H1 (cell line): ENCODE measurements around the gene ENPP1. TPM values are rescaled to one million over a fixed set of nuclear protein-coding genes. Genes with fewer than 3 reads are reported as not detected.

Source experiments
- CTCF ChIA-PET: fragments of 300-600 bp; sonication (Branson Sonifier 250); formaldehyde crosslinking; loops from one replicate; lab custom pipeline; 2021; ENCODE audit not compliant: partially characterized antibody; lab: Charles Lee
- POLR2A ChIA-PET: fragments of 300-600 bp; sonication (Branson Sonifier 250); formaldehyde crosslinking; loops from one replicate; lab custom pipeline; 2021; ENCODE audit warnings: inconsistent platforms; ENCODE audit not compliant: partially characterized antibody; lab: Charles Lee
- DNase-seq, 2 experiments: peaks; one replicate each; pipeline versions ENCODE4 v3.0.0 to v3.0.0-alpha.2; 2010 to 2022; ENCODE audit warnings: low spot score in 2 of 2, low read depth in 1 of 2, mixed read lengths in 1 of 2
- FAIRE-seq: peaks from 2 replicates; lab custom pipeline; 2011; peaks lifted over from hg19 to GRCh38; lab: Jason Lieb, UNC
- H2AFZ ChIP-seq: 2 replicates; pipeline ENCODE4 v1.8.1; 2012; ENCODE audit warnings: low read length, inconsistent platforms
- H2AK5ac ChIP-seq: 2 replicates; pipeline ENCODE4 v1.6.1; 2013; ENCODE audit warnings: low read depth, low read length
- H2BK120ac ChIP-seq: replicated peaks from 2 replicates; pipeline ENCODE3; 2013; ENCODE audit warnings: low read depth, low read length, inconsistent platforms
- H2BK12ac ChIP-seq: 2 replicates; pipeline ENCODE4 v1.6.1; 2013; ENCODE audit warnings: low read depth, low read length
- H2BK15ac ChIP-seq: 2 replicates; pipeline ENCODE4 v1.6.1; 2013; ENCODE audit warnings: low read length
- H2BK20ac ChIP-seq: 2 replicates; pipeline ENCODE4 v1.6.1; 2013; ENCODE audit warnings: low read length
- H2BK5ac ChIP-seq: 2 replicates; pipeline ENCODE4 v1.6.1; 2013; ENCODE audit warnings: low read depth, low read length
- H3K14ac ChIP-seq: 2 replicates; pipeline ENCODE4 v1.6.1; 2013; ENCODE audit warnings: inconsistent platforms; ENCODE audit not compliant: insufficient read length
- H3K18ac ChIP-seq: 2 replicates; pipeline ENCODE4 v1.6.1; 2013; ENCODE audit warnings: low read length; ENCODE audit errors: extremely low read depth
- H3K23ac ChIP-seq: 2 replicates; pipeline ENCODE4 v1.6.1; 2013; ENCODE audit warnings: inconsistent platforms; ENCODE audit not compliant: insufficient read length
- H3K23me2 ChIP-seq: 2 replicates; pipeline ENCODE4 v1.6.1; 2013; ENCODE audit warnings: low read depth, low read length
- H3K27ac ChIP-seq: 2 replicates; pipeline ENCODE4 v1.6.1; 2011; ENCODE audit warnings: low read depth, low read length, inconsistent platforms
- H3K27me3 ChIP-seq, 4 experiments: replicated peaks in 1 of 4; 1 replicate in 1 of 4; 2 replicates in 3 of 4; pipeline versions ENCODE4 v1.6.1 to v1.8.1; 2011 to 2013; ENCODE audit warnings: low read length in 3 of 4, mild to moderate bottlenecking in 3 of 4, inconsistent platforms in 2 of 4, mixed read lengths in 2 of 4, moderate library complexity in 1 of 4; ENCODE audit not compliant: control insufficient read depth in 3 of 4, insufficient read depth in 3 of 4; ENCODE audit errors: extremely low read depth in 1 of 4
- H3K36me3 ChIP-seq, 4 experiments: 2 replicates each; pipeline versions ENCODE4 v1.6.1 to v1.8.1; 2011 to 2013; ENCODE audit warnings: mild to moderate bottlenecking in 4 of 4, low read length in 3 of 4, moderate library complexity in 2 of 4, control low read depth in 1 of 4, inconsistent platforms in 1 of 4; ENCODE audit not compliant: insufficient read depth in 4 of 4, control insufficient read depth in 2 of 4
- H3K4ac ChIP-seq: replicated peaks from 2 replicates; pipeline ENCODE3; 2013; ENCODE audit warnings: low read length, low read depth, mixed read lengths, inconsistent platforms; ENCODE audit not compliant: insufficient read length
- H3K4me1 ChIP-seq, 4 experiments: replicated peaks in 1 of 4; 1 replicate in 1 of 4; 2 replicates in 3 of 4; pipeline versions ENCODE4 v1.6.1 to v1.8.1; 2011 to 2013; ENCODE audit warnings: low read length in 3 of 4, inconsistent platforms in 2 of 4, mixed read lengths in 1 of 4; ENCODE audit not compliant: insufficient read depth in 4 of 4, control insufficient read depth in 3 of 4
- H3K4me2 ChIP-seq, 2 experiments: 2 replicates each; pipeline versions ENCODE4 v1.6.1 to v1.8.1; 2011 to 2013; ENCODE audit warnings: low read depth in 2 of 2, low read length in 2 of 2, control low read depth in 1 of 2, inconsistent platforms in 1 of 2, mild to moderate bottlenecking in 1 of 2; ENCODE audit not compliant: insufficient read depth in 1 of 2
- H3K4me3 ChIP-seq, 4 experiments: fragments of 200-600, 300-600 bp in 1 of 4; sonication (generic), shearing (Covaris generic), sonication (Bioruptor Twin) in 1 of 4; 2 replicates each; pipeline versions ENCODE4 v1.5.1 to v1.8.1; 2011 to 2016; ENCODE audit warnings: low read length in 4 of 4, low read depth in 3 of 4, control low read depth in 2 of 4, inconsistent platforms in 2 of 4, mild to moderate bottlenecking in 2 of 4, mixed read lengths in 1 of 4, moderate library complexity in 1 of 4; ENCODE audit not compliant: insufficient read depth in 2 of 4; ENCODE audit errors: extremely low read depth in 1 of 4
- H3K56ac ChIP-seq: replicated peaks from 2 replicates; pipeline ENCODE3; 2013; ENCODE audit warnings: low read depth, mild to moderate bottlenecking, mixed read lengths, low read length, inconsistent platforms; ENCODE audit not compliant: insufficient read length
- H3K79me1 ChIP-seq: 2 replicates; pipeline ENCODE4 v1.6.1; 2013; ENCODE audit warnings: low read depth, low read length, control low read depth
- H3K79me2 ChIP-seq, 2 experiments: 2 replicates each; pipeline versions ENCODE4 v1.6.1 to v1.8.1; 2012 to 2013; ENCODE audit warnings: low read length in 2 of 2, mild to moderate bottlenecking in 2 of 2, inconsistent platforms in 1 of 2; ENCODE audit not compliant: insufficient read depth in 2 of 2, control insufficient read depth in 1 of 2
- H3K9ac ChIP-seq, 4 experiments: replicated peaks in 1 of 4; 1 replicate in 1 of 4; 2 replicates in 3 of 4; pipeline versions ENCODE4 v1.6.1 to v1.8.1; 2011 to 2013; ENCODE audit warnings: low read depth in 3 of 4, low read length in 3 of 4, control low read depth in 2 of 4, mild to moderate bottlenecking in 2 of 4, moderate library complexity in 2 of 4, inconsistent platforms in 1 of 4; ENCODE audit errors: extremely low read depth in 1 of 4
- H3K9me3 ChIP-seq, 2 experiments: 2 replicates each; pipeline versions ENCODE4 v1.6.1 to v1.8.1; 2012 to 2013; ENCODE audit warnings: mild to moderate bottlenecking in 2 of 2, moderate library complexity in 2 of 2, control low read depth in 1 of 2, inconsistent platforms in 1 of 2, low read depth in 1 of 2, low read length in 1 of 2, mixed read lengths in 1 of 2; ENCODE audit not compliant: insufficient read depth in 2 of 2
- H4K20me1 ChIP-seq, 2 experiments: replicated peaks in 1 of 2; 2 replicates each; pipeline versions ENCODE3 to v1.8.1; 2011 to 2013; ENCODE audit warnings: inconsistent platforms in 2 of 2, low read length in 2 of 2, mild to moderate bottlenecking in 1 of 2; ENCODE audit not compliant: insufficient read depth in 2 of 2, control insufficient read depth in 1 of 2
- H4K5ac ChIP-seq: 2 replicates; pipeline ENCODE4 v1.6.1; 2013; ENCODE audit warnings: low read length, low read depth, mixed read lengths, inconsistent platforms; ENCODE audit not compliant: insufficient read length
- H4K8ac ChIP-seq: 2 replicates; pipeline ENCODE4 v1.8.0; 2013; ENCODE audit warnings: mild to moderate bottlenecking, moderate library complexity, low read length, inconsistent platforms; ENCODE audit not compliant: insufficient read depth; ENCODE audit errors: extremely low read depth
- H4K91ac ChIP-seq: replicated peaks from 2 replicates; pipeline ENCODE3; 2013; ENCODE audit warnings: low read length, mixed read lengths, inconsistent platforms; ENCODE audit not compliant: insufficient read length
- CBX8 ChIP-seq: fragments of 300-800, 300-1000 bp; sonication (generic); IDR thresholded peaks from 2 replicates; pipeline ENCODE4 v1.7.1; 2016; ENCODE audit warnings: low read depth, low read length, borderline replicate concordance
- GTF2F1 ChIP-seq: IDR thresholded peaks from 2 replicates; pipeline ENCODE4 v1.6.1; 2012; ENCODE audit warnings: low read depth, low read length, improper control_type of control experiment, borderline replicate concordance
- HDAC6 ChIP-seq: IDR thresholded peaks from one replicate; pipeline ENCODE4 v1.7.1; 2012; ENCODE audit warnings: low read depth, mild to moderate bottlenecking, inconsistent platforms, low read length, moderate library complexity
- POLR2A ChIP-seq, 2 experiments: IDR thresholded peaks; 1 replicate in 1 of 2; 2 replicates in 1 of 2; pipeline ENCODE4 v1.6.1; 2011; ENCODE audit warnings: low read depth in 2 of 2, low read length in 2 of 2, mild to moderate bottlenecking in 2 of 2; ENCODE audit errors: control extremely low read depth in 1 of 2
- POLR2AphosphoS5 ChIP-seq: IDR thresholded peaks from 2 replicates; pipeline ENCODE4 v1.6.1; 2011; ENCODE audit warnings: low read depth, low read length
- RAD21 ChIP-seq, 2 experiments: IDR thresholded peaks in 1 of 2; conservative IDR thresholded peaks in 1 of 2; 2 replicates each; pipeline ENCODE4 v1.6.1; 2011; ENCODE audit warnings: low read depth in 2 of 2, low read length in 2 of 2, improper control_type of control experiment in 1 of 2, inconsistent platforms in 1 of 2, mild to moderate bottlenecking in 1 of 2, moderate library complexity in 1 of 2
- WGBS, 2 experiments: shearing (Covaris generic) in 1 of 2; methylation state at CpG; one replicate each; pipeline versions ENCODE4 v1.1.6 to v1.1.7; 2013 to 2015; ENCODE audit warnings: low lambda C conversion rate in 2 of 2, mixed read lengths in 2 of 2, inconsistent platforms in 1 of 2, low coverage in 1 of 2, missing lambda C conversion rate in 1 of 2; ENCODE audit not compliant: insufficient replicate concordance in 2 of 2, insufficient coverage in 1 of 2, insufficient read length in 1 of 2; ENCODE audit errors: extremely low coverage in 1 of 2, missing lambda C conversion rate in 1 of 2; 5-methylcytosine and 5-hydroxymethylcytosine counted together
- polyA plus RNA-seq, 7 experiments: library from polyadenylated mRNA; depleted of rRNA in 3 of 7; stranded (reverse) in 5 of 7; unstranded in 2 of 7; fragments of >200 nt in 5 of 7; fragments of 200-250 nt in 2 of 7; gene quantifications; 1 replicate in 5 of 7; 2 replicates in 1 of 7; 4 replicates in 1 of 7; pipeline versions ENCODE4 v1.2.1 to v1.2.3, GENCODE V29; 2011 to 2013; ENCODE audit warnings: missing spikeins in 2 of 7, mixed read lengths in 2 of 7
- total RNA-seq: library from RNA; stranded (reverse); fragmentation: NEBNext Ultra II Directional; extraction: Animal tissue kit (Norgen Biotek cat#: 25700); gene quantifications from 2 replicates; pipeline ENCODE4 v1.2.1, GENCODE V29; 2021
- TF ChIP-seq, protein P1 (sequence below): IDR thresholded peaks from 2 replicates; pipeline ENCODE4 v1.6.1; 2012; ENCODE audit warnings: low read length, inconsistent platforms

ENPP1 gene
- total and polyA plus RNA-seq, 2 of the 8 experiments (the other 6 are each of a cell fraction or from before 2014, with no cell fraction given) = 10.1 to 39.1 TPM

DNA sequence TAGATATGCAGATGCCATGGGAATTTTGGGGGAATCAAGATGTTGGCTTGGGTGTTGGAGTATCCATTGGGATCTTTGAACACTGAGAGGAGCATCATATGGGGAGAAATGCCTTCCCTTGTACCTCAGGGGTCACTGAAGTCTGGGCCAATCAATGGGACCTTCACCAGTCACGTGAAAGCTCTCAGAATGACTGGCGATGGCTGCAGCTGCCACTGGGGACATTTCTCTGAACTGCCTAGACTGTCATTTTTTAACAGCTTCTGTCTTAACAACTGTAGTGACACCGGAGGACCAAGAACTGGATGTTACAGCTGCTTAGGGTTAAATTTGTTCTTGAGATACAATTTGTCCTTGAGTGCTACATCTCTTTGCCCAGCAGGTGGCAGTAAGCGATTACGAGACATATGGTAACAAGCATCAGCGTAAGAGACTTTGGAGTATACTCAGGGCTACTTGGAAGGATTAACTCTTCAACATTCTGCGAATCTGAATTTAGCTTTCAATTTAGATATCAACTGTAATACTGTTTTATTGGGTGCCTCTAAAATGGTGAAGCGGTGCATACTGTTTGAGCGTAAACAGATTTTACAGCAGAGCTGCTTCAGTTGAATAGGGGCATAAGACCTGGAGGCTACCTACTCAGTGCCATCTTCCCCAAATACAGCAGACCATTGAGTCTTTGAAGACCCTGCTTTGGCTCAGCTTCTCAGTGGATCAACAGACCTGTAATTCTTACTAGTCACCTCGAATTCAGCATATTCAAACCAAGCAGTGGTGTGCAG is 107.3 kb downstream of the ENPP1 start:
- Histone ChIP-seq H3K23ac (no peak overlapping the region), H3K36me3 (peaks cover 5 to 88% (median 63%) of the 10 kb centered on the region in 4 experiments), H2BK120ac (no peak overlapping the region), H3K4me3 (no peak overlapping the region), H4K20me1 (peaks cover 0 to 5% of the 10 kb centered on the region in 2 experiments), H3K27ac (no peak overlapping the region), H2BK20ac (no peak overlapping the region), H3K4me1 (no peaks in the 10 kb centered on the region), H3K4ac (no peak overlapping the region), H3K27me3 (no peaks in the 10 kb centered on the region), H2AFZ (no peak overlapping the region), H3K79me2 (peaks cover 0 to 20% of the 10 kb centered on the region in 2 experiments; a peak in 2 of 4 replicates), H2BK15ac (no peak overlapping the region), H3K9me3 (peaks cover 25 to 32% of the 10 kb centered on the region in 2 experiments), H2BK12ac (no peak overlapping the region), H3K4me2 (no peak overlapping the region), H2BK5ac (no peak overlapping the region), H3K14ac (no peak overlapping the region), H3K23me2 (no peaks in the 10 kb centered on the region), H4K8ac (no peak overlapping the region), H3K79me1 (no peaks in the 10 kb centered on the region), H3K56ac (no peak overlapping the region), H2AK5ac (no peak overlapping the region), H4K5ac (no peak overlapping the region), H4K91ac (no peak overlapping the region), H3K18ac (no peak overlapping the region), H3K9ac (no peak overlapping the region)
- FAIRE-seq (peak; percentile 82), DNase-seq (no peak)
- ChIA-PET CTCF (interaction anchor here (0.6 to 5.8 kb wide), 44 partner anchors 8 to 1548 kb away, joined by 3 to 72 read pairs (median 3); no protein-coding TSS in a partner anchor), POLR2A (interaction anchor here (0.8 to 2.3 kb wide), 14 partner anchors 11 to 224 kb away, joined by 3 to 9 read pairs (median 3); partner anchors contain the start of gene CCN2)
- WGBS, 2 experiments = 94% methylated on average over 10 of the region's 10 CpGs; no CpG with 5 or more reads in 1 of the 2 experiments
- TF ChIP-seq POLR2AphosphoS5 (peak; percentile 81), HDAC6 (no peak), POLR2A (IDR thresholded peaks at IDR 0.05; ENCODE audit: control extremely low read depth in 1 of 2, low read depth in 2 of 2, low read length in 2 of 2) (peak; percentile 19 to 84; a peak in 2 of 3 replicates), GTF2F1 (peak; percentile 34; the same call in 1 of the 2 replicates), RAD21 (IDR thresholded peaks at IDR 0.05 in 1 of 2, conservative IDR thresholded peaks at IDR 0.05 in 1 of 2; ENCODE audit: low read depth in 2 of 2, low read length in 2 of 2) (peak; percentile 49 to 64), CBX8 (no peak)
- TF ChIP-seq, protein P1, sequence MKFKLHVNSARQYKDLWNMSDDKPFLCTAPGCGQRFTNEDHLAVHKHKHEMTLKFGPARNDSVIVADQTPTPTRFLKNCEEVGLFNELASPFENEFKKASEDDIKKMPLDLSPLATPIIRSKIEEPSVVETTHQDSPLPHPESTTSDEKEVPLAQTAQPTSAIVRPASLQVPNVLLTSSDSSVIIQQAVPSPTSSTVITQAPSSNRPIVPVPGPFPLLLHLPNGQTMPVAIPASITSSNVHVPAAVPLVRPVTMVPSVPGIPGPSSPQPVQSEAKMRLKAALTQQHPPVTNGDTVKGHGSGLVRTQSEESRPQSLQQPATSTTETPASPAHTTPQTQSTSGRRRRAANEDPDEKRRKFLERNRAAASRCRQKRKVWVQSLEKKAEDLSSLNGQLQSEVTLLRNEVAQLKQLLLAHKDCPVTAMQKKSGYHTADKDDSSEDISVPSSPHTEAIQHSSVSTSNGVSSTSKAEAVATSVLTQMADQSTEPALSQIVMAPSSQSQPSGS = 0 out of 2 replicates have a peak, but pooled peaks have one; percentile 14
